ES-I3 (cell line): ENCODE results near the gene SHC1.

Experiments
- H3K36me3 ChIP-seq: 2 replicates; pipeline ENCODE4 v1.6.1; 2013; ENCODE audit warnings: mild to moderate bottlenecking, low read length, control low read depth, moderate library complexity; ENCODE audit not compliant: insufficient read depth
- H3K4me1 ChIP-seq: 2 replicates; pipeline ENCODE4 v1.6.1; 2013; ENCODE audit warnings: mild to moderate bottlenecking, control low read depth, low read length; ENCODE audit not compliant: insufficient read depth
- H3K9ac ChIP-seq: 2 replicates; pipeline ENCODE4 v1.6.1; 2013; ENCODE audit warnings: low read depth, mild to moderate bottlenecking, low read length, moderate library complexity
- H3K9me3 ChIP-seq: 2 replicates; pipeline ENCODE4 v1.6.1; 2013; ENCODE audit warnings: mild to moderate bottlenecking, low read length, moderate library complexity; ENCODE audit not compliant: control insufficient read depth, insufficient read depth

Gene SHC1

GRCh38 chr1:154940213-154940560 lies 30.4 kb downstream of the SHC1 start:
- no peaks in the 10 kb centered on the region for H3K36me3 ChIP-seq
- H3K4me1 ChIP-seq, result peaks cover 14% of the 10 kb centered on the region
- H3K9ac ChIP-seq, result no peak overlapping the region
- H3K9me3 ChIP-seq, result no peaks in the 10 kb centered on the region

GRCh38 chr1:154938604-154939399 lies 31.7 kb downstream of the SHC1 start:
- Histone ChIP-seq H3K4me1 (peaks cover 14% of the 10 kb centered on the region), H3K36me3 (no peaks in the 10 kb centered on the region), H3K9me3 (no peaks in the 10 kb centered on the region), H3K9ac (no peak overlapping the region)

- Histone ChIP-seq H3K9ac (peak overlapping the region; percentile 80), H3K4me1 (peaks cover 14% of the 10 kb centered on the region), H3K9me3 (no peaks in the 10 kb centered on the region), H3K36me3 (no peaks in the 10 kb centered on the region)
Observed at GRCh38 chr1:154937988-154938386, 32.6 kb downstream of the SHC1 start.

- Histone ChIP-seq H3K4me1 (peaks cover 14% of the 10 kb centered on the region), H3K36me3 (no peaks in the 10 kb centered on the region), H3K9me3 (no peaks in the 10 kb centered on the region), H3K9ac (peak overlapping the region; percentile 80)
Observed at GRCh38 chr1:154937085-154937987, 33.2 kb downstream of the SHC1 start.

GRCh38 chr1:154936555-154937084 lies 33.9 kb downstream of the SHC1 start, which contains the start of gene PMVK:
Gene PMVK, minus strand, starts transcription at chr1:154936719. Its CDS starts 34 bp downstream, at chr1:154936685.
- H3K4me1 ChIP-seq, result peaks cover 14% of the 10 kb centered on the region
- no peaks in the 10 kb centered on the region for H3K9me3 ChIP-seq
- no peaks in the 10 kb centered on the region for H3K36me3 ChIP-seq
- peak within 1 kb of the TSS; percentile 80 for H3K9ac ChIP-seq

- no peaks in the 10 kb centered on the region for H3K36me3 ChIP-seq
- H3K9ac ChIP-seq, result peak overlapping the region; percentile 80
- H3K9me3 ChIP-seq, result no peaks in the 10 kb centered on the region
- peaks cover 11% of the 10 kb centered on the region for H3K4me1 ChIP-seq
Observed at GRCh38 chr1:154935749-154936554, 34.6 kb downstream of the SHC1 start.

GRCh38 chr1:154934358-154934948 lies 36.1 kb downstream of the SHC1 start:
- Histone ChIP-seq H3K4me1 (no peaks in the 10 kb centered on the region; the same call in 1 of the 2 replicates), H3K36me3 (no peaks in the 10 kb centered on the region), H3K9ac (no peak overlapping the region), H3K9me3 (no peaks in the 10 kb centered on the region)

- no peaks in the 10 kb centered on the region for H3K9me3 ChIP-seq
- H3K9ac ChIP-seq, result no peak overlapping the region
- H3K36me3 ChIP-seq, result no peaks in the 10 kb centered on the region
- no peaks in the 10 kb centered on the region for H3K4me1 ChIP-seq
Observed at GRCh38 chr1:154931940-154932487, 38.5 kb downstream of the SHC1 start.

- no peaks in the 10 kb centered on the region; the same call in 1 of the 2 replicates for H3K36me3 ChIP-seq
- no peaks in the 10 kb centered on the region for H3K9me3 ChIP-seq
- H3K9ac ChIP-seq, result no peak overlapping the region
- no peaks in the 10 kb centered on the region for H3K4me1 ChIP-seq
Observed at GRCh38 chr1:154926201-154926600, 44.3 kb downstream of the SHC1 start.

GRCh38 chr1:154925335-154926170 lies 45.0 kb downstream of the SHC1 start:
- no peaks in the 10 kb centered on the region; the same call in 1 of the 2 replicates for H3K36me3 ChIP-seq
- no peak overlapping the region for H3K9ac ChIP-seq
- no peaks in the 10 kb centered on the region for H3K4me1 ChIP-seq

GRCh38 chr1:154923695-154924094 lies 46.9 kb downstream of the SHC1 start:
- Histone ChIP-seq H3K4me1 (no peaks in the 10 kb centered on the region), H3K36me3 (no peaks in the 10 kb centered on the region; the same call in 1 of the 2 replicates), H3K9ac (no peak overlapping the region), H3K9me3 (no peaks in the 10 kb centered on the region)

More at GRCh38 chr1:154925335-154926170, 45.0 kb downstream of the SHC1 start:
- H3K9me3 ChIP-seq, result no peaks in the 10 kb centered on the region

- no peaks in the 10 kb centered on the region for H3K36me3 ChIP-seq
- H3K9ac ChIP-seq, result no peak overlapping the region
- H3K4me1 ChIP-seq, result no peaks in the 10 kb centered on the region
- H3K9me3 ChIP-seq, result peaks cover 1% of the 10 kb centered on the region
Observed at GRCh38 chr1:154913273-154913672, 57.3 kb downstream of the SHC1 start.

GRCh38 chr1:154912755-154913154 lies 57.8 kb downstream of the SHC1 start:
- no peak overlapping the region for H3K9ac ChIP-seq
- H3K9me3 ChIP-seq, result peaks cover 3% of the 10 kb centered on the region
- H3K4me1 ChIP-seq, result no peaks in the 10 kb centered on the region
- no peaks in the 10 kb centered on the region for H3K36me3 ChIP-seq
